SK-N-MC (cell line): ENCODE measurements around the gene LRP6.
"Not testable (repeated sequence)": the region's sequence is repeated elsewhere in the genome, so short reads cannot be mapped to it uniquely, and the experiment has no call there.

Experiments used
- DNase-seq: peaks from one replicate; pipeline ENCODE4 v3.0.0-alpha.2; 2011; ENCODE audit warnings: low read depth, low spot score
- H3K27ac ChIP-seq: fragments of 200-600 bp; sonication (generic); 2 replicates; pipeline ENCODE4 v1.5.1; 2016; ENCODE audit warnings: mixed run types
- H3K36me3 ChIP-seq: fragments of 200-600 bp; sonication (generic); 2 replicates; pipeline ENCODE4 v1.6.1; 2017; ENCODE audit warnings: antibody characterized with exemption, low read length, mixed read lengths; ENCODE audit not compliant: insufficient read depth
- H3K4me3 ChIP-seq: fragments of 200-600 bp; sonication (generic); 2 replicates; pipeline ENCODE4 v1.5.1; 2016
- H3K9ac ChIP-seq: fragments of 200-600 bp; sonication (generic); 2 replicates; pipeline ENCODE4 v1.8.0; 2017; ENCODE audit warnings: mixed run types, mixed read lengths; ENCODE audit not compliant: insufficient read length
- H3K9me3 ChIP-seq: fragments of 200-600 bp; sonication (generic); 2 replicates; pipeline ENCODE4 v1.6.1; 2017; ENCODE audit warnings: low read depth, mild to moderate bottlenecking, antibody characterized with exemption, low read length, moderate library complexity, mixed read lengths
- EZH2 ChIP-seq: fragments of 200-600 bp; sonication (generic); IDR thresholded peaks from one replicate; pipeline ENCODE4 v1.6.1; 2017; ENCODE audit warnings: antibody characterized with exemption
- FOXP2 ChIP-seq: optimal IDR thresholded peaks from 2 replicates; pipeline ENCODE3; 2011; ENCODE audit warnings: mild to moderate bottlenecking, moderate library complexity; ENCODE audit not compliant: insufficient read depth; ENCODE audit errors: extremely low read length, control extremely low read depth
- POLR2AphosphoS5 ChIP-seq: IDR thresholded peaks from 2 replicates; pipeline ENCODE4 v1.6.1; 2012; ENCODE audit warnings: mild to moderate bottlenecking, low read depth, low read length, borderline replicate concordance

The LRP6 gene

GRCh38 chr12:12153596-12153995 lies 113.2 kb downstream of the LRP6 start:
- H3K36me3 ChIP-seq = peaks cover 42% of the 10 kb centered on the region
- DNase-seq = no peak
- no peak for TF ChIP-seq EZH2
- no peak for TF ChIP-seq POLR2AphosphoS5
- no peak for TF ChIP-seq FOXP2

GRCh38 chr12:12147111-12147510 lies 119.7 kb downstream of the LRP6 start:
- Histone ChIP-seq H3K36me3 (peaks cover 30% of the 10 kb centered on the region), H3K27ac (no peak overlapping the region), H3K9ac (no peak overlapping the region), H3K4me3 (no peak overlapping the region), H3K9me3 (no peaks in the 10 kb centered on the region)
- no peak for DNase-seq
- TF ChIP-seq FOXP2 (no peak), EZH2 (no peak), POLR2AphosphoS5 (no peak)

More at GRCh38 chr12:12153596-12153995, 113.2 kb downstream of the LRP6 start:
- no peaks in the 10 kb centered on the region for H3K9me3 ChIP-seq
- H3K4me3 ChIP-seq = no peak overlapping the region
- H3K9ac ChIP-seq = no peak overlapping the region
- peak overlapping the region; percentile 38; the same call in 1 of the 2 replicates for H3K27ac ChIP-seq

GRCh38 chr12:12144531-12144930 lies 122.3 kb downstream of the LRP6 start:
- H3K36me3 ChIP-seq = peaks cover 25% of the 10 kb centered on the region
- not testable (repeated sequence) for H3K27ac ChIP-seq, DNase-seq, H3K9me3 ChIP-seq, H3K4me3 ChIP-seq, H3K9ac ChIP-seq

GRCh38 chr12:12141000-12141399 lies 125.8 kb downstream of the LRP6 start:
- H3K36me3 ChIP-seq = peaks cover 26% of the 10 kb centered on the region
- H3K9ac ChIP-seq = no peak overlapping the region
- no peak for DNase-seq
- TF ChIP-seq EZH2 (no peak), POLR2AphosphoS5 (no peak), FOXP2 (no peak)
- no peak overlapping the region for H3K27ac ChIP-seq
- no peak overlapping the region for H3K4me3 ChIP-seq
- H3K9me3 ChIP-seq = no peaks in the 10 kb centered on the region

GRCh38 chr12:12138203-12139154 lies 128.4 kb downstream of the LRP6 start:
- H3K4me3 ChIP-seq = no peak overlapping the region
- no peak for DNase-seq
- no peak overlapping the region for H3K27ac ChIP-seq
- H3K9me3 ChIP-seq = no peaks in the 10 kb centered on the region
- TF ChIP-seq EZH2 (no peak), POLR2AphosphoS5 (no peak), FOXP2 (no peak)
- H3K36me3 ChIP-seq = peaks cover 27% of the 10 kb centered on the region
- no peak overlapping the region for H3K9ac ChIP-seq

GRCh38 chr12:12133785-12134184 lies 133.1 kb downstream of the LRP6 start:
- peak; percentile 32 for DNase-seq
- H3K9me3 ChIP-seq = no peaks in the 10 kb centered on the region
- H3K9ac ChIP-seq = no peak overlapping the region
- H3K36me3 ChIP-seq = peaks cover 33% of the 10 kb centered on the region
- no peak overlapping the region for H3K27ac ChIP-seq
- H3K4me3 ChIP-seq = no peak overlapping the region
- no peak for TF ChIP-seq FOXP2
- no peak for TF ChIP-seq EZH2
- TF ChIP-seq POLR2AphosphoS5 = no peak; the same call in 1 of the 2 replicates

GRCh38 chr12:12133259-12133658 lies 133.6 kb downstream of the LRP6 start:
- H3K9me3 ChIP-seq = no peaks in the 10 kb centered on the region
- H3K36me3 ChIP-seq = peaks cover 31% of the 10 kb centered on the region
- TF ChIP-seq EZH2 = no peak
- no peak for TF ChIP-seq FOXP2
- TF ChIP-seq POLR2AphosphoS5 = no peak
- H3K27ac ChIP-seq = no peak overlapping the region
- H3K4me3 ChIP-seq = no peak overlapping the region
- no peak for DNase-seq
- H3K9ac ChIP-seq = no peak overlapping the region

- Histone ChIP-seq H3K36me3 (peaks cover 45% of the 10 kb centered on the region), H3K9me3 (no peaks in the 10 kb centered on the region), H3K27ac (no peak overlapping the region), H3K4me3 (no peak overlapping the region), H3K9ac (no peak overlapping the region)
- DNase-seq = no peak
- TF ChIP-seq POLR2AphosphoS5 (no peak; the same call in 1 of the 2 replicates), FOXP2 (no peak), EZH2 (no peak)
Measured at GRCh38 chr12:12128670-12129069, 138.2 kb downstream of the LRP6 start.
